ENCODE data around the gene RNU7-1.

DNA sequence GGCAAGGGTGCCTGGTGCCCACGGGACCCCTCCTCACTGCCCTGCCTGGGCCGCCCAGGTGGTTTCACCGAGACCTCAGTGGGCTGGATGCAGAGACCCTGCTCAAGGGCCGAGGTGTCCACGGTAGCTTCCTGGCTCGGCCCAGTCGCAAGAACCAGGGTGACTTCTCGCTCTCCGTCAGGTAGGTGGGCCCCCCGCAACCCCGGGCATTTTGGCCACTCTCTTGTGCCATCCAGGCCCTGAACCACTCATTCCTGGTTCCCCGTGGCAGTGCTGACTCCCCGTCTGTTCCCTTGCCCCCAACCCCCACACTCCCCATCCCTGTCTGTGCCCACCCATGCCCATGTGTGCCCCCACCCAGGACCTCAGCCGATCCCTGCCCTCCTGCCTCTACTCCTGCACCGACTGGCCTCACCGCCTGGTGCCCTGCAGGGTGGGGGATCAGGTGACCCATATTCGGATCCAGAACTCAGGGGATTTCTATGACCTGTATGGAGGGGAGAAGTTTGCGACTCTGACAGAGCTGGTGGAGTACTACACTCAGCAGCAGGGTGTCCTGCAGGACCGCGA lies 8.0 kb downstream of the RNU7-1 start:
- TF ChIP-seq, protein P1, sequence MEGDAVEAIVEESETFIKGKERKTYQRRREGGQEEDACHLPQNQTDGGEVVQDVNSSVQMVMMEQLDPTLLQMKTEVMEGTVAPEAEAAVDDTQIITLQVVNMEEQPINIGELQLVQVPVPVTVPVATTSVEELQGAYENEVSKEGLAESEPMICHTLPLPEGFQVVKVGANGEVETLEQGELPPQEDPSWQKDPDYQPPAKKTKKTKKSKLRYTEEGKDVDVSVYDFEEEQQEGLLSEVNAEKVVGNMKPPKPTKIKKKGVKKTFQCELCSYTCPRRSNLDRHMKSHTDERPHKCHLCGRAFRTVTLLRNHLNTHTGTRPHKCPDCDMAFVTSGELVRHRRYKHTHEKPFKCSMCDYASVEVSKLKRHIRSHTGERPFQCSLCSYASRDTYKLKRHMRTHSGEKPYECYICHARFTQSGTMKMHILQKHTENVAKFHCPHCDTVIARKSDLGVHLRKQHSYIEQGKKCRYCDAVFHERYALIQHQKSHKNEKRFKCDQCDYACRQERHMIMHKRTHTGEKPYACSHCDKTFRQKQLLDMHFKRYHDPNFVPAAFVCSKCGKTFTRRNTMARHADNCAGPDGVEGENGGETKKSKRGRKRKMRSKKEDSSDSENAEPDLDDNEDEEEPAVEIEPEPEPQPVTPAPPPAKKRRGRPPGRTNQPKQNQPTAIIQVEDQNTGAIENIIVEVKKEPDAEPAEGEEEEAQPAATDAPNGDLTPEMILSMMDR (IDR thresholded peaks at IDR 0.05 in 2 of 3, conservative IDR thresholded peaks at IDR 0.05 in 1 of 3; ENCODE audit: control insufficient read depth in 2 of 3, extremely low read depth in 1 of 3, insufficient read depth in 1 of 3, low read depth in 3 of 3, low read length in 3 of 3), result no peak
- TF ChIP-seq YY1 (IDR thresholded peaks at IDR 0.05; ENCODE audit: low read depth, low read length) (no peak), BHLHE40 (IDR thresholded peaks at IDR 0.05; ENCODE audit: borderline replicate concordance in 1 of 2, low read depth in 2 of 2, low read length in 1 of 2) (no peak), POLR2A (IDR thresholded peaks at IDR 0.05; ENCODE audit: low read depth, low read length) (no peak), CBX3 (IDR thresholded peaks at IDR 0.05; ENCODE audit: borderline replicate concordance, low read depth) (no peak), EP300 (IDR thresholded peaks at IDR 0.05; ENCODE audit: borderline replicate concordance in 1 of 2, control insufficient read depth in 1 of 2, low read depth in 2 of 2, low read length in 2 of 2) (no peak), STAT3 (IDR thresholded peaks at IDR 0.05; ENCODE audit: low read depth, low read length) (no peak), CEBPB (IDR thresholded peaks at IDR 0.05; ENCODE audit: borderline replicate concordance in 1 of 2, low read depth in 2 of 2, low read length in 2 of 2) (no peak), TCF7 (IDR thresholded peaks at IDR 0.05; ENCODE audit: borderline replicate concordance) (no peak)
- TF ChIP-seq, protein P2, sequence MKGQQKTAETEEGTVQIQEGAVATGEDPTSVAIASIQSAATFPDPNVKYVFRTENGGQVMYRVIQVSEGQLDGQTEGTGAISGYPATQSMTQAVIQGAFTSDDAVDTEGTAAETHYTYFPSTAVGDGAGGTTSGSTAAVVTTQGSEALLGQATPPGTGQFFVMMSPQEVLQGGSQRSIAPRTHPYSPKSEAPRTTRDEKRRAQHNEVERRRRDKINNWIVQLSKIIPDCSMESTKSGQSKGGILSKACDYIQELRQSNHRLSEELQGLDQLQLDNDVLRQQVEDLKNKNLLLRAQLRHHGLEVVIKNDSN (IDR thresholded peaks at IDR 0.05; ENCODE audit: borderline replicate concordance, extremely low read length, insufficient read depth, low read depth, low read length), result no peak
- TF ChIP-seq, protein P3, sequence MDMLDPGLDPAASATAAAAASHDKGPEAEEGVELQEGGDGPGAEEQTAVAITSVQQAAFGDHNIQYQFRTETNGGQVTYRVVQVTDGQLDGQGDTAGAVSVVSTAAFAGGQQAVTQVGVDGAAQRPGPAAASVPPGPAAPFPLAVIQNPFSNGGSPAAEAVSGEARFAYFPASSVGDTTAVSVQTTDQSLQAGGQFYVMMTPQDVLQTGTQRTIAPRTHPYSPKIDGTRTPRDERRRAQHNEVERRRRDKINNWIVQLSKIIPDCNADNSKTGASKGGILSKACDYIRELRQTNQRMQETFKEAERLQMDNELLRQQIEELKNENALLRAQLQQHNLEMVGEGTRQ (IDR thresholded peaks at IDR 0.05; ENCODE audit: borderline replicate concordance, low read depth, low read length), result no peak

Measured in GM12878 (cell line).